HepG2 (cell line): ENCODE measurements around the gene RPTOR.

Experiments used
- CBFB ChIP-seq: sonication (generic); formaldehyde crosslinking; IDR thresholded peaks from 2 replicates; pipeline ENCODE4 v1.4.0; 2020; ENCODE audit warnings: missing genetic modification reagents
- POLR2A ChIP-seq, 2 experiments: IDR thresholded peaks; 2 replicates each; pipeline ENCODE4 v1.6.1; 2011; ENCODE audit warnings: low read depth in 2 of 2, low read length in 2 of 2, mild to moderate bottlenecking in 1 of 2, moderate library complexity in 1 of 2; ENCODE audit not compliant: insufficient read depth in 1 of 2
- ZFX ChIP-seq: sonication (generic); formaldehyde crosslinking; IDR thresholded peaks from 2 replicates; pipeline ENCODE4 v1.4.0; 2020; ENCODE audit warnings: mild to moderate bottlenecking, low read depth, missing genetic modification reagents, moderate library complexity
- ZNF263 ChIP-seq: sonication (generic); formaldehyde crosslinking; IDR thresholded peaks from 2 replicates; pipeline ENCODE4 v1.4.0; 2020; ENCODE audit warnings: missing genetic modification reagents
- ZNF816 ChIP-seq: sonication (generic); formaldehyde crosslinking; IDR thresholded peaks from 2 replicates; pipeline ENCODE4 v1.8.0; 2022; ENCODE audit warnings: missing genetic modification reagents, mild to moderate bottlenecking, borderline replicate concordance
- TF ChIP-seq, protein P1 (sequence below): sonication (generic); formaldehyde crosslinking; IDR thresholded peaks from 2 replicates; pipeline ENCODE4 v1.5.0; 2020; ENCODE audit warnings: mild to moderate bottlenecking, missing genetic modification reagents, moderate library complexity
- TF ChIP-seq, protein P2 (sequence below): sonication (generic); formaldehyde crosslinking; IDR thresholded peaks from 2 replicates; pipeline ENCODE4 v1.8.0; 2022; ENCODE audit warnings: mild to moderate bottlenecking, missing genetic modification reagents; ENCODE audit not compliant: insufficient replicate concordance
- TF ChIP-seq, protein P3 (sequence below), 2 experiments: sonication (generic) in 1 of 2; formaldehyde crosslinking in 1 of 2; IDR thresholded peaks; 2 replicates each; pipeline versions ENCODE4 v1.5.1 to v1.6.1; 2011 to 2020; ENCODE audit warnings: borderline replicate concordance in 1 of 2, low read depth in 1 of 2, low read length in 1 of 2, mild to moderate bottlenecking in 1 of 2, missing genetic modification reagents in 1 of 2, moderate library complexity in 1 of 2
- TF ChIP-seq, protein P4 (sequence below): IDR thresholded peaks from 2 replicates; pipeline ENCODE4 v1.6.1; 2012; ENCODE audit warnings: low read length, improper control_type of control experiment

DNA sequence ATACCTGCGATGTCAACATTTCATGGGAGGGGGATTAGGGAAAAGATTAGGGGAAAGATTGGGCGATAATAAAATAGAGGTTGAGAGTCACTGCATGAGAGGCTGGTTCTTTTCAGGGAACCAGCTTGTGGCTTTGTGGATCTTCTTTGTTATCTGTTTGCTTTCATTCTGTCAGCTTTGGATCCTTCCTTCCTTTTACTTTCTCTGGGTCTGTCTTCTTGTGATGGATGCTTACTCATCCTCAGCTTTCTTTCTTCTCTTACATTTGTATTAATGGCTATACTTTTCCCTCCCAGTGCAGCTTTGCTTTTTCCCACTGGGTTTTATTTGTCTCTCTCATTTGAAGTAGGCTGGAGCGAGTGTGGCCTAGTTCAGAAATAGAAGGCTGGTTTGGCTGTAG is 47.1 kb downstream of the RPTOR start:
- TF ChIP-seq, protein P1, sequence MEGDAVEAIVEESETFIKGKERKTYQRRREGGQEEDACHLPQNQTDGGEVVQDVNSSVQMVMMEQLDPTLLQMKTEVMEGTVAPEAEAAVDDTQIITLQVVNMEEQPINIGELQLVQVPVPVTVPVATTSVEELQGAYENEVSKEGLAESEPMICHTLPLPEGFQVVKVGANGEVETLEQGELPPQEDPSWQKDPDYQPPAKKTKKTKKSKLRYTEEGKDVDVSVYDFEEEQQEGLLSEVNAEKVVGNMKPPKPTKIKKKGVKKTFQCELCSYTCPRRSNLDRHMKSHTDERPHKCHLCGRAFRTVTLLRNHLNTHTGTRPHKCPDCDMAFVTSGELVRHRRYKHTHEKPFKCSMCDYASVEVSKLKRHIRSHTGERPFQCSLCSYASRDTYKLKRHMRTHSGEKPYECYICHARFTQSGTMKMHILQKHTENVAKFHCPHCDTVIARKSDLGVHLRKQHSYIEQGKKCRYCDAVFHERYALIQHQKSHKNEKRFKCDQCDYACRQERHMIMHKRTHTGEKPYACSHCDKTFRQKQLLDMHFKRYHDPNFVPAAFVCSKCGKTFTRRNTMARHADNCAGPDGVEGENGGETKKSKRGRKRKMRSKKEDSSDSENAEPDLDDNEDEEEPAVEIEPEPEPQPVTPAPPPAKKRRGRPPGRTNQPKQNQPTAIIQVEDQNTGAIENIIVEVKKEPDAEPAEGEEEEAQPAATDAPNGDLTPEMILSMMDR = no peak
- TF ChIP-seq, protein P2, sequence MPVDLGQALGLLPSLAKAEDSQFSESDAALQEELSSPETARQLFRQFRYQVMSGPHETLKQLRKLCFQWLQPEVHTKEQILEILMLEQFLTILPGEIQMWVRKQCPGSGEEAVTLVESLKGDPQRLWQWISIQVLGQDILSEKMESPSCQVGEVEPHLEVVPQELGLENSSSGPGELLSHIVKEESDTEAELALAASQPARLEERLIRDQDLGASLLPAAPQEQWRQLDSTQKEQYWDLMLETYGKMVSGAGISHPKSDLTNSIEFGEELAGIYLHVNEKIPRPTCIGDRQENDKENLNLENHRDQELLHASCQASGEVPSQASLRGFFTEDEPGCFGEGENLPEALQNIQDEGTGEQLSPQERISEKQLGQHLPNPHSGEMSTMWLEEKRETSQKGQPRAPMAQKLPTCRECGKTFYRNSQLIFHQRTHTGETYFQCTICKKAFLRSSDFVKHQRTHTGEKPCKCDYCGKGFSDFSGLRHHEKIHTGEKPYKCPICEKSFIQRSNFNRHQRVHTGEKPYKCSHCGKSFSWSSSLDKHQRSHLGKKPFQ (CRISPR knock-in tag) = no peak
- TF ChIP-seq ZFX = no peak
- TF ChIP-seq, protein P3, sequence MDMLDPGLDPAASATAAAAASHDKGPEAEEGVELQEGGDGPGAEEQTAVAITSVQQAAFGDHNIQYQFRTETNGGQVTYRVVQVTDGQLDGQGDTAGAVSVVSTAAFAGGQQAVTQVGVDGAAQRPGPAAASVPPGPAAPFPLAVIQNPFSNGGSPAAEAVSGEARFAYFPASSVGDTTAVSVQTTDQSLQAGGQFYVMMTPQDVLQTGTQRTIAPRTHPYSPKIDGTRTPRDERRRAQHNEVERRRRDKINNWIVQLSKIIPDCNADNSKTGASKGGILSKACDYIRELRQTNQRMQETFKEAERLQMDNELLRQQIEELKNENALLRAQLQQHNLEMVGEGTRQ (IDR thresholded peaks at IDR 0.05; ENCODE audit: low read depth, low read length) = no peak
- TF ChIP-seq, protein P3 (CRISPR knock-in tag; IDR thresholded peaks at IDR 0.05; ENCODE audit: borderline replicate concordance) = no peak
- no peak for TF ChIP-seq CBFB (CRISPR knock-in tag)
- no peak for TF ChIP-seq POLR2A (IDR thresholded peaks at IDR 0.05; ENCODE audit: insufficient read depth in 1 of 2, low read depth in 2 of 2, low read length in 2 of 2)
- TF ChIP-seq ZNF816 = no peak
- TF ChIP-seq ZNF263 = no peak
- TF ChIP-seq, protein P4, sequence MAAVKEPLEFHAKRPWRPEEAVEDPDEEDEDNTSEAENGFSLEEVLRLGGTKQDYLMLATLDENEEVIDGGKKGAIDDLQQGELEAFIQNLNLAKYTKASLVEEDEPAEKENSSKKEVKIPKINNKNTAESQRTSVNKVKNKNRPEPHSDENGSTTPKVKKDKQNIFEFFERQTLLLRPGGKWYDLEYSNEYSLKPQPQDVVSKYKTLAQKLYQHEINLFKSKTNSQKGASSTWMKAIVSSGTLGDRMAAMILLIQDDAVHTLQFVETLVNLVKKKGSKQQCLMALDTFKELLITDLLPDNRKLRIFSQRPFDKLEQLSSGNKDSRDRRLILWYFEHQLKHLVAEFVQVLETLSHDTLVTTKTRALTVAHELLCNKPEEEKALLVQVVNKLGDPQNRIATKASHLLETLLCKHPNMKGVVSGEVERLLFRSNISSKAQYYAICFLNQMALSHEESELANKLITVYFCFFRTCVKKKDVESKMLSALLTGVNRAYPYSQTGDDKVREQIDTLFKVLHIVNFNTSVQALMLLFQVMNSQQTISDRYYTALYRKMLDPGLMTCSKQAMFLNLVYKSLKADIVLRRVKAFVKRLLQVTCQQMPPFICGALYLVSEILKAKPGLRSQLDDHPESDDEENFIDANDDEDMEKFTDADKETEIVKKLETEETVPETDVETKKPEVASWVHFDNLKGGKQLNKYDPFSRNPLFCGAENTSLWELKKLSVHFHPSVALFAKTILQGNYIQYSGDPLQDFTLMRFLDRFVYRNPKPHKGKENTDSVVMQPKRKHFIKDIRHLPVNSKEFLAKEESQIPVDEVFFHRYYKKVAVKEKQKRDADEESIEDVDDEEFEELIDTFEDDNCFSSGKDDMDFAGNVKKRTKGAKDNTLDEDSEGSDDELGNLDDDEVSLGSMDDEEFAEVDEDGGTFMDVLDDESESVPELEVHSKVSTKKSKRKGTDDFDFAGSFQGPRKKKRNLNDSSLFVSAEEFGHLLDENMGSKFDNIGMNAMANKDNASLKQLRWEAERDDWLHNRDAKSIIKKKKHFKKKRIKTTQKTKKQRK = no peak
